Measurements from ENCODE around the gene MAML2. TPM values are rescaled to one million over a fixed set of nuclear protein-coding genes. Genes with fewer than 3 reads are reported as not detected.

Gene MAML2
- total and polyA plus RNA-seq, 2 of the 8 experiments (the other 6 are each of a cell fraction or from before 2014, with no cell fraction given) = 3.8 to 6.6 TPM

DNA sequence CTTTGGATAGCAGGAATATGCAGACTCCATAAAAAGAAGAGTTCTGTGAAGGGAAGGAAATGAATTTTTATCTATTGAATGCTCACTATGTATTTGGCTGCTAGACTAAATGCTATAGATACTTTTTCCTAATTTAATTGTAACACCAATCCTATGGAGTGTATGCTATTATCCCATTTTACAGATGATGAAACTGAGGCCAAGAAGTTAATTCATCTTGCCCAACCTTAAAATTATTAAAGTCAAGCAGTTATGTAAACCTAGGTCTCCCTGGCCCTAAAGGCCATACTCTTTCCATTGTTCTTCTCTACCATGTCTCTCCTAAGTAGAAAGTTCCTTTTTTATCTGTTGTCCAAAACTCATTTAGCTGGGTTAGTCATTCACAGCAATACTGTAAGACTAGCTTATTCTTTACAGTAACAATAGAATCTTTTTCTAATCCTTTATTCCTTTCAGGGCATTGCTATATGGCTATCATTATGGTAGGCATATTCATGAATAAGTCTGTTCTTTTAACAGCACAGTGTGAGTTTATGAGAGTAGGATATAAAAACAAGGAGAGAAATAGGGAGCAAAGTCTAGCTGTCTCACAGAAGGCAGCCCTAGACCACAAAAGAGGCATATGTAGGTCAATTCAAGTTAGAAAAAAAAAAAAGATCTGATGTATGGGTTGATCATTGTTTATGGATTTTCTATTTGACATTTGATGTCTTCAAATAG lies 50.5 kb downstream of the MAML2 start:
- no peak overlapping the region for H2AFZ ChIP-seq (ENCODE audit: low read length)
- H4K5ac ChIP-seq (ENCODE audit: insufficient read length, low read depth, low read length) = no peak overlapping the region
- H3K9me3 ChIP-seq (ENCODE audit: insufficient read depth in 2 of 2, low read depth in 1 of 2, low read length in 1 of 2) = no peaks in the 10 kb centered on the region
- no peak overlapping the region for H3K56ac ChIP-seq (replicated peaks; ENCODE audit: insufficient read length, low read depth, low read length)
- H4K91ac ChIP-seq (replicated peaks; ENCODE audit: insufficient read length, low read length) = no peak overlapping the region
- H4K8ac ChIP-seq (ENCODE audit: extremely low read depth, insufficient read depth, low read length) = no peak overlapping the region
- H2BK5ac ChIP-seq (ENCODE audit: low read depth, low read length) = no peak overlapping the region
- CTCF ChIA-PET (ENCODE audit: partially characterized antibody) = interaction anchor here (0.6 to 0.8 kb wide), 2 partner anchors 63 to 222 kb away, joined by 3 to 6 read pairs; no protein-coding TSS in a partner anchor
- H3K4me3 ChIP-seq (ENCODE audit: extremely low read depth in 1 of 4, insufficient read depth in 2 of 4, low read depth in 3 of 4, low read length in 4 of 4) = no peak overlapping the region
- no peak overlapping the region for H3K9ac ChIP-seq (replicated peaks in 1 of 4; ENCODE audit: extremely low read depth in 1 of 4, low read depth in 3 of 4, low read length in 3 of 4)
- peaks cover 0 to 1% (median 0%) of the 10 kb centered on the region in 4 experiments; a peak in 1 of 7 replicates for H3K27me3 ChIP-seq (replicated peaks in 1 of 4; ENCODE audit: control insufficient read depth in 3 of 4, extremely low read depth in 1 of 4, insufficient read depth in 3 of 4, low read length in 3 of 4)
- no peak for TF ChIP-seq RXRA (IDR thresholded peaks at IDR 0.05; ENCODE audit: insufficient read depth, low read depth, low read length)
- no peak for TF ChIP-seq SIRT6 (IDR thresholded peaks at IDR 0.05; ENCODE audit: low read length)
- no peak for TF ChIP-seq SUZ12 (IDR thresholded peaks at IDR 0.05; ENCODE audit: low read length)
- TF ChIP-seq EGR1 (IDR thresholded peaks at IDR 0.05; ENCODE audit: borderline replicate concordance, low read depth, low read length) = no peak
- TF ChIP-seq PHF8 (conservative IDR thresholded peaks at IDR 0.05; ENCODE audit: low read depth, low read length) = no peak
- TF ChIP-seq ASH2L (IDR thresholded peaks at IDR 0.05; ENCODE audit: low read length) = no peak
- TF ChIP-seq POLR2AphosphoS5 (IDR thresholded peaks at IDR 0.05; ENCODE audit: low read depth, low read length) = no peak
- no peak for TF ChIP-seq CBX8 (IDR thresholded peaks at IDR 0.05; ENCODE audit: borderline replicate concordance, low read depth, low read length)
- no peak overlapping the region for H3K27ac ChIP-seq (ENCODE audit: low read depth, low read length)
- H2AK5ac ChIP-seq (ENCODE audit: low read depth, low read length) = no peak overlapping the region
- no peak overlapping the region for H3K4ac ChIP-seq (replicated peaks; ENCODE audit: insufficient read length, low read depth, low read length)
- H3K79me2 ChIP-seq (ENCODE audit: control insufficient read depth in 1 of 2, insufficient read depth in 2 of 2, low read length in 2 of 2) = no peaks in the 10 kb centered on the region
- H3K23ac ChIP-seq (ENCODE audit: insufficient read length) = no peak overlapping the region
- H3K79me1 ChIP-seq (ENCODE audit: low read depth, low read length) = no peaks in the 10 kb centered on the region
- no peaks in the 10 kb centered on the region for H4K20me1 ChIP-seq (replicated peaks in 1 of 2; ENCODE audit: control insufficient read depth in 1 of 2, insufficient read depth in 2 of 2, low read length in 2 of 2)
- no peak overlapping the region for H2BK20ac ChIP-seq (ENCODE audit: low read length)
- H3K4me1 ChIP-seq (replicated peaks in 1 of 4; ENCODE audit: control insufficient read depth in 3 of 4, insufficient read depth in 4 of 4, low read length in 3 of 4) = peaks cover 0 to 3% (median 0%) of the 10 kb centered on the region in 4 experiments; a peak in 1 of 7 replicates
- no peak overlapping the region for H3K4me2 ChIP-seq (ENCODE audit: insufficient read depth in 1 of 2, low read depth in 2 of 2, low read length in 2 of 2)
- POLR2A ChIA-PET (ENCODE audit: partially characterized antibody) = no interaction called here
- FAIRE-seq = no peak
- no peak for DNase-seq (ENCODE audit: low read depth in 1 of 2, low spot score in 2 of 2)
- no peak overlapping the region for H2BK12ac ChIP-seq (ENCODE audit: low read depth, low read length)
- no peak overlapping the region for H3K14ac ChIP-seq (ENCODE audit: insufficient read length)
- no peak overlapping the region for H2BK15ac ChIP-seq (ENCODE audit: low read length)
- no peak overlapping the region for H3K18ac ChIP-seq (ENCODE audit: extremely low read depth, low read length)
- H3K36me3 ChIP-seq (ENCODE audit: control insufficient read depth in 2 of 4, insufficient read depth in 4 of 4, low read length in 3 of 4) = no peaks in the 10 kb centered on the region
- no peaks in the 10 kb centered on the region for H3K23me2 ChIP-seq (ENCODE audit: low read depth, low read length)
- no peak overlapping the region for H2BK120ac ChIP-seq (replicated peaks; ENCODE audit: low read depth, low read length)
